GM21515 (cell line): Measurements from ENCODE around the gene SPINK1.
A peak's percentile ranks its signal among the peaks of the same experiment; 100 is the strongest.
"Not testable (repeated sequence)": the region's sequence is repeated elsewhere in the genome, so short reads cannot be mapped to it uniquely, and the experiment has no call there.

Experiments
- ATAC-seq: cut with Tn5 transposase; IDR thresholded peaks from one replicate; pipeline ENCODE4 v1.9.1; 2021; ENCODE audit not compliant: unreplicated experiment

The SPINK1 gene

GRCh38 chr5:147809830-147810666 lies 21.4 kb downstream of the SPINK1 start:
- ATAC-seq: no peak

DNA sequence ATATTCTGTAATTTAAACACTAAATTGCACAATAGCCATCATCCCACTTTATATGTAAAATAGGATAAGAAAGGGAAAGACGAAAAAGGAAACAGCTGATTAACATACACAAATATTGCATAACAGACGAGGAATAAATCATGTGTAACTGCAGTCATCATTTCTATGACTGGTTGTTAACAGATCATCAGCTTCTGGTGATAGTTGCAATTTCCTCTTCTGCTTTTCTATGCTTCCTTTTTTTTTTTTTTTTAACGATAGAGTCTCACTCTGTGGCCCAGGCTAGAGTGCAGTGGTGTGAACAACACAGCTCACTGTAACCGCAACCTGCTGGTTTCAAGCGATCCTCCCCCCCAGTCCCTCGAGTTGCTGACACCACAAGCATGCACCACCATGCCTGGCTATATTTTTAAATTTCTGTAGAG lies 26.4 kb downstream of the SPINK1 start:
- ATAC-seq: peak; percentile 90

DNA sequence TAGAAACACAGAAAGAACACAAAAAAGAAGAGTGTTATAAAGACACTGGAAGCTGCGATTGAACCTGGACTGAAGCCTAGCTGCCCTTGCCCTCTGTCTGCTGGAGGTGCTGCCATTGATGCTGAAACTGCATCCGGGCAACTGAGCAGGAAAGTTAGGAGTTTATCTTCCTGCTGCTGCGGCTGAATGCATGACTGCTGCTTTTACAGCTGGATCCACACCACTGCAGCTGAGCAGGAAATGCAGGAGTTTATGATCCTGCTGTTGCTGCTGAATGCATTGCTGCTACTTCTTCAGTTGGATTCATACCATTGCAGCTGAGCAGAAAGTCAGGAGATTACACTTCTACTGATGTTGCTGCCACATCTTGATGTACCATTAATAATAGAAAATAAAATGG lies 27.1 kb downstream of the SPINK1 start:
- no peak for ATAC-seq

DNA sequence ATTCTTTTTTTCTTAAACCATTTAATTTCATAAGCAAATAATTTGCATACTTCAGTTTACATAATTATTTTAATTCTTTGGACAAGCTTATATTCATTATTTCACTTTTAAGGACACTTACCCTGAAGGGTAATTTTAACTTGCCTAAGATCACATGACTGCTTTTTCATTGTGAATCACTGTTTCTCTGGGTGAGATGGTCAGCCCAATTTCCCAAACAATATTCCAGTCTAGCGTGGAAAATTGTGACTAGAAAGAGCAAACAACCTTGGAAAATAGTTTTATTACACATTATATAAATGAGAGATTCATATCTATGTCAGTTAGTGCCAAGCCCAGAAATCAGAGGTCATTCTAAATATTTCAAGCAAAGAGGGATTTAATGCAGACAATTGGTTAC lies 27.5 kb downstream of the SPINK1 start:
- no peak for ATAC-seq

DNA sequence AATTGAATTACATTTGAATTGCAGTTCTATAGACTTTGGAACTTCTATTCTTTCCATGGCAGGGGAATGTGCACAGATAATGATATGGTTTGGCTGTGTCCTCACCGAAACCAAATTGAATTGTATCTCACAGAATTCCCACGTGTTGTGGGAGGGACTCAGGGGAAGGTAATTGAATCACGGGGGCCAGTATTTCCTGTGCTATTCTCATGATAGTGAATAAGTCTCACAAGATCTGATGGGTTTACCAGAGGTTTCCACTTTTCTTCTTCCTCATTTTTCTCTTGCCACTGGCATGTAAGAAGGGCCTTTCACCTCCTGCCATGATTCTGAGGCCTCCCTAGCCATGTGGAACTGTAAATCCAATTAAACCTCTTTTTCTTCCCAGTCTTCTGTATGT lies 28.3 kb downstream of the SPINK1 start:
- not testable (repeated sequence) for ATAC-seq

DNA sequence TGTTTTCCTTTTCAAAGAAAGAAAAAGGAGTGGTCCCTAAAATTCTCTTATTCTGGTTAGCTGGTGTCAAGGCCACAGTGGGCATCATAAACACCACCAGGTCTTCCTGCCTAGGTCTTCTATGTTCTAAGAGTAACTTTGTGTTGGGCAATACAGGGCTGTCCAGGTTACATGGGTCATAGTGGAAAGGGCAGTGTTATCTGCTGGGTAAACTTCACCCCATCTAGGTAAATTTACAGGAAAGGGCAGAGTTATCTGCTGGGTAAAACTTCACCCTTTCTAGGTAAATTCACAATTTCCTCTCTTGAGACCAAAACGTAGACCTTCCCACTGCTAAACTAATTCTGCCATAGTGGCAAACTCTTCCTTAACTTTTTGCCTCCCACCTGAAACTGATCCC lies 30.0 kb downstream of the SPINK1 start:
- ATAC-seq: no peak

DNA sequence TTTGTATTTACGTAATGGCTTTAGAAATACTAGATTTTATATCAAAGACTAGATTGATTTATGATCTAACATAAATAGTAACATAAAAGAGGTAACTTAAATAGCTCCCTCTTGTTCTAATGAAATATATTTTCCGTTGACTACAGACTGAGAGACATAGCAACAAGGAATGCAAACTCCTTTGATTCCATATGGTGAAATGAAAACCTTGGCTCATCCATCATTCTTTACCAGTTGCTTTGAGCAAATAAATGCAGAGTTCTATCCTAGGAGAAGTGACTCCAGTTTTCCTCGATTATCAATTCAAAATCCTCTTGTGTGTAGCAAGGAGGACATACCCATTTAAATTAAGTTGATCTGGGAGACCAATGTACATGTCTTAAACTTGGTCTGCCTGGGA lies 31.0 kb downstream of the SPINK1 start:
- ATAC-seq: no peak

DNA sequence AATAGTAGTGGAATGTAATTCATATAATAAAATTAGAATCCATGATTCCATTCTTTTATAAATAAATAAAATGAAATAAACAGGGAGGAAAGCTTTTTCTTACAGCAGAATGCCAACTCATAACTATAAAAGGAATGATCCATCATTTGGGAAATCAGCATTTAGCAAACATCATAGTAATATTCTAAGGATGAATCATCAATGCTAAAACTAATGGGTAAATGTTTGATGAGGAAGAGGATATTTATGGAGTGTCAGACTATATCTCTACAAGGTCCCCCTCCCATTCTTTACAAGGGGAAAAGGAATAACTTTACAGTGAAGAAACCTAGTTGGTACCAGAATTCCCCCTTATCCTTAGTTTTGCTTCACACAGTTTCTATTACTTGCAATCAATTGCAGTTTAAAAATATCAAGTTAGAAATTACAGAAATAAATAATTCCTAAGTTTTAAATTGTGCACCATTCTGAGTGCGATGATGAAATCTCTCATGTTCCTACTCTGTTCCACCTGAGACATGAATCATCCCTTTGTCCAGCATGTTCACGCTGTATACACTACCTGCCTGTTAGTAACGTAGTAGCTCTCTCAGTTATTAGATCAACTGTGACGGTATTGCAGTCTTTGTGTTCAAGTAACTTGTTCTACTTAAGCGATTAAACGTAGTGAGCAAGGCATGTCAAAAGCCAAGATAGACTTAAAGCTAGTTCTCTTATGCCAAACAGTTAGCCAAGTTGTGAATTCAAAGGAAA lies 34.7 kb downstream of the SPINK1 start:
- ATAC-seq: no peak

- ATAC-seq: no peak
These were observed 40.3 kb downstream of the SPINK1 start for GRCh38 chr5:147791181-147791580.

GRCh38 chr5:147789820-147790219 lies 41.7 kb downstream of the SPINK1 start:
- no peak for ATAC-seq

- no peak for ATAC-seq
These were observed 43.4 kb downstream of the SPINK1 start for GRCh38 chr5:147788023-147788422.

DNA sequence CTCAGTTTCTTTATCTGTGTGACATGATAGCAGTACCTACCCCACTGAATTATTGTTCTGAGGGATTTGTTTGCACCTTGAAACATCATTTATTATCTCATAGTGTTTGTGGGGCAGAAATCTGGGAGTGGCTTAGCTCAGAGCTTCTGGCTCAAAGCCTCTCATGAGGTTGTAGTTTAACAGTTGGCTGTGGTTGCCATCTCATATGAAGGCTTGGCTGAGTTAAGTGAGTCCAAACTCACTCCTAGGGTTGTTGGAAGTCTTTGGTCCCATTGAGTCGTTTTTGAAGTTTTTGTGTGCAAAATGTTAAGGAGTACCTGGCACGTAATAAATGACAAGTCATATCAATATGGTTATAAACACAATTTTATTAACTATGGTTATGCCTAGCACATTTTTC lies 45.3 kb downstream of the SPINK1 start:
- no peak for ATAC-seq

GRCh38 chr5:147784146-147784987 lies 47.1 kb downstream of the SPINK1 start:
- ATAC-seq: no peak

DNA sequence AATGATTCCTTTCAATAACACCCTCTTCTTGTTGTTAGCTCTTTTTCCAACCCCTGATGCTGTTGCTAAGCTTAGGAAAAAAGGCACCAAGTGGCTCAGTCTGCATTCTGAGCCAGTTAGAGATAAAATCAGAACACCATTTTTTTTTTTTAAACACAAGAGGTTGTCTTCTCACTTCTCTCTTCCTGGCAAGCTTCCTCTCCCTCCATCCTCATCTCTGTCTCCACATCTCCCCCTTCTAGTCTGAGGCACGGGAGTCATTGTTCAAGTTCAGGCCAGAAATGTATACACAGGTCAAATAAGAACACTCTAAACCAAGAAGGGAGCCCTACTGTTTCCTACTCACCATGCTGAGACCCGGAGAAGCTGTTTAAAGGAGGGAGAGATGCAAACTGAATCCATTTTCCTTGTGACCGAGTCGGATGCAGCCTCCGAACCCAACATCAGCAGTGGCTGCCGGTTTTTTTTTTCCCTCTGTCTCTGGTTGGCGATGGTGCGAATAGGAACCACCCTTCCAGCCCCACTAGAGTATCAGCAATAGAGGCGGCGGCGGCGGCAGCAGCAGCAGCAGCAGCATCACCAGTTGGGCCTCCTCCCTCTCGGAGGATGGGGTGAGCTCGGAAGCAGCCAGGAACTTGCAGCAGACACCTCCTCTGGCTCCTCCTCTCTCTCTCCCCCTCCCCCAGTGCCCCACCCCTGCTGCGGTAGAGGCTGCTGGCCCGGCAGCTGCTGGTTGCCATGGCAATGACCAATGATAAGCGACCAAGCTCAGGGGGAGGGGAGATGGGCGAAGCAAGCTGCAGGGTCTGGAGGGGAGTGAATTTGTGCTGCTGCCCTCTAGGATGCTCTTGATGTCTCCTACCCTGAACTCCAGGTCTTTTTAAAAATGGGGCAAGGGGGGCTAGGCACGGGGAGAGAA lies 49.1 kb downstream of the SPINK1 start, which contains the start of gene JAKMIP2:
Gene JAKMIP2, minus strand, starts transcription at position 619 of the 919 bp plus-strand sequence. CDS start 110,922 bp downstream, outside the sequence.
- ATAC-seq: peak; percentile 93

DNA sequence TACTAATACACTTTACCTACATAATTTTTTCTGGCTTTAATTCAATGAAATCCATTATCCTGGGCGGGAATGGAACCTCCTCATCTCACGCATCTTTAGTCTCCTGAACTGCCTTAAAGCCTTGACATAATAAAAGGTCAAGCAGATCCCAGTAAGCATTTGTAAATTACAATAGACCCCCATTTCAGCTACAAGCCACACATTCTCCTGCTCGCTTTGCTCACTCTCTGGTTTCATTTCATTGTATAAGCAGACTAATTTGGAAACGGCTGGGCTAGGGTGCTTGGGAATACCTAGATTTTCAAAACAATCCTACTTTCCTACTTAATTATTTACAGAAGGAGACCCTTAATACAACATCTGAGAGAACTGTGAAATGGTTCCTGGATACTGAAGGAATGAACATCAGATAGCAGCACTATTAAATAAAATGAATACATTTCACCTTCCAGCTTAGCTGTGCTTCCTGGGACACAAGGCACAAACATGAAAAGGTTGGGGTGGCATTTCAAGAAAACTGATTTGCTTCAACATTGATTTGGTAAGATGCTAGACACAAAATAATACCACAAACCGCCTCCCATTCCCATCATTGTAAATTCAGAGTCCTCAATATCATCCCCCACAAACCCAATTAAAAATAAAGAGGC lies 50.4 kb downstream of the SPINK1 start:
- no peak for ATAC-seq

GRCh38 chr5:147779694-147780093 lies 51.8 kb downstream of the SPINK1 start:
- ATAC-seq: no peak

- ATAC-seq: no peak
These were observed 54.5 kb downstream of the SPINK1 start for GRCh38 chr5:147776989-147777388.
